Loucy (cell line): ENCODE data around the gene PTCD1.

Experiments used
- H2AFZ ChIP-seq: fragments of 200-600 bp; sonication (generic); 2 replicates; pipeline ENCODE4 v1.6.0; 2016; ENCODE audit warnings: antibody characterized with exemption, mild to moderate bottlenecking, low read length, moderate library complexity
- H3F3A ChIP-seq: fragments of 200-600 bp; 2 replicates; pipeline ENCODE4 v1.6.0; 2016; ENCODE audit warnings: antibody characterized with exemption, low read depth, mild to moderate bottlenecking
- H3K27me3 ChIP-seq: fragments of 200-600 bp; sonication (generic); 2 replicates; pipeline ENCODE4 v1.6.1; 2014; ENCODE audit warnings: low read length, mild to moderate bottlenecking; ENCODE audit not compliant: insufficient read depth, poor library complexity, severe bottlenecking
- H3K36me3 ChIP-seq: fragments of 200-600 bp; sonication (generic); 2 replicates; pipeline ENCODE4 v1.6.1; 2016; ENCODE audit warnings: low read length; ENCODE audit not compliant: insufficient read depth
- H3K4me1 ChIP-seq: fragments of 200-600 bp; sonication (generic); 2 replicates; pipeline ENCODE4 v1.5.1; 2014; ENCODE audit warnings: low read length, mild to moderate bottlenecking; ENCODE audit not compliant: insufficient read depth, poor library complexity, severe bottlenecking
- H3K4me2 ChIP-seq: fragments of 200-600 bp; sonication (generic); 2 replicates; pipeline ENCODE4 v1.6.0; 2014; ENCODE audit warnings: antibody characterized with exemption, low read length, low read depth, mild to moderate bottlenecking; ENCODE audit not compliant: poor library complexity, severe bottlenecking
- H3K4me3 ChIP-seq: fragments of 200-600 bp; sonication (generic); 2 replicates; pipeline ENCODE4 v1.5.1; 2014; ENCODE audit warnings: low read length, mild to moderate bottlenecking, mixed read lengths; ENCODE audit not compliant: poor library complexity, severe bottlenecking
- H3K79me2 ChIP-seq: fragments of 200-600 bp; sonication (generic); 2 replicates; pipeline ENCODE4 v1.6.1; 2014; ENCODE audit warnings: low read length; ENCODE audit not compliant: insufficient read depth
- H3K9ac ChIP-seq: fragments of 200-600 bp; sonication (generic); 2 replicates; pipeline ENCODE4 v1.6.0; 2014; ENCODE audit warnings: mild to moderate bottlenecking, low read depth, low read length, moderate library complexity; ENCODE audit not compliant: poor library complexity, severe bottlenecking
- H3K9me2 ChIP-seq: fragments of 200-600 bp; sonication (generic); replicated peaks from 2 replicates; pipeline ENCODE4 v1.6.1; 2016; ENCODE audit warnings: low read depth, low read length, mixed read lengths
- H3K9me3 ChIP-seq: fragments of 200-600 bp; sonication (generic); 2 replicates; pipeline ENCODE4 v1.6.1; 2014; ENCODE audit warnings: mild to moderate bottlenecking, antibody characterized with exemption, low read length, low read depth; ENCODE audit not compliant: insufficient read depth
- H4K20me1 ChIP-seq: fragments of 200-600 bp; sonication (generic); 2 replicates; pipeline ENCODE4 v1.6.0; 2014; ENCODE audit warnings: antibody characterized with exemption, low read length, mild to moderate bottlenecking; ENCODE audit not compliant: insufficient read depth, poor library complexity, severe bottlenecking
- CTCF ChIP-seq: fragments of 200-600 bp; sonication (generic); conservative IDR thresholded peaks from 2 replicates; pipeline ENCODE4 v1.5.1; 2014; ENCODE audit warnings: mild to moderate bottlenecking, antibody characterized with exemption, low read length
- EZH2phosphoT487 ChIP-seq: fragments of 200-600 bp; IDR thresholded peaks from 2 replicates; pipeline ENCODE4 v1.6.1; 2018; ENCODE audit warnings: antibody characterized with exemption, mild to moderate bottlenecking, moderate library complexity, borderline replicate concordance

PTCD1 gene

DNA sequence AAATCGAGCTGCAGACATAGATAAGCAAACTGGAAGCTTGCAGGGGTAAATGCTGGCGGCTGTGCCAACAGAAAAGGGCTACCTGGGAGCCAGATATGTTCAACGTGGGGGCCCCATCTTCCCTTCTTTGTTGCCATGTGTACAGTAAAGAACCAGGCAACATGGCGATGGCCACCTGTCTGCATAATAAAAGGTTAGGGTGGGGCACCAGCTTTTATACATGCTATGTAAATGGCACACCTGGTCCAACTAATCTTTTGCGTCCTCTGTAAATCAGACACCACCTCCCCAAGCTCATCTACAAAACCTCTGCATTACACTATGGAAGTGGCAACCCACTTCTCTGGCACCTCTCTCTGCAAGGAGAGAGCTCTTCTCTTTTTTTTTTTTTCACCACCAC is 16.0 kb downstream of the PTCD1 start:
- H3K9me2 ChIP-seq: no peaks in the 10 kb centered on the region
- no peak overlapping the region for H3K9ac ChIP-seq
- no peaks in the 10 kb centered on the region for H4K20me1 ChIP-seq
- no peak overlapping the region for H2AFZ ChIP-seq
- no peak for TF ChIP-seq CTCF
- no peak for TF ChIP-seq EZH2phosphoT487
- no peaks in the 10 kb centered on the region for H3K79me2 ChIP-seq
- no peak overlapping the region for H3K4me3 ChIP-seq
- no peaks in the 10 kb centered on the region for H3K27me3 ChIP-seq
- H3K36me3 ChIP-seq: peaks cover 57% of the 10 kb centered on the region; the same call in 1 of the 2 replicates
- no peaks in the 10 kb centered on the region for H3K4me1 ChIP-seq
- no peaks in the 10 kb centered on the region for H3F3A ChIP-seq
- H3K9me3 ChIP-seq: no peaks in the 10 kb centered on the region
- no peak overlapping the region for H3K4me2 ChIP-seq

DNA sequence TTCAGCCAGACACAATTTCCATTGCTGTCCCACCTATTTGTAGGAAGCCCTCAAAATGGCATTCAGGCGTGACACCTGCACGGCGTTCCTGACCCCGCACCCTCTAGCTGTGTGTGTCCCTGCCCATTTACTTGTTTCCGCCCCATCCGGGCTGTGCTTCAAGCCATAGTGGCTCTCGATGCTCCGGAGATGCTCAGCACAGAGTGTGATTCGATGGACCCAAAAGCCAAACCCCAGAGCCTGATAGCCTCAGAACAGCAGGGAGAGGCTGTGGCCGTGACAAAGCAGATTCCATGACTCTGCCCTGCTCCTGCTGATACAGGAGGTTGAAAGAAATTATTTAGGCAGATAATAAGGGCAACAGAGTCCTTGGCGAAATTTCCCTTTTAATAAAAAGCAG is 16.4 kb downstream of the PTCD1 start:
- H3F3A ChIP-seq: no peaks in the 10 kb centered on the region
- H3K4me1 ChIP-seq: no peaks in the 10 kb centered on the region
- H3K27me3 ChIP-seq: no peaks in the 10 kb centered on the region
- TF ChIP-seq CTCF: no peak
- TF ChIP-seq EZH2phosphoT487: no peak
- no peak overlapping the region for H2AFZ ChIP-seq
- no peak overlapping the region for H3K4me3 ChIP-seq
- H3K9ac ChIP-seq: no peak overlapping the region
- no peaks in the 10 kb centered on the region for H3K79me2 ChIP-seq
- H3K9me3 ChIP-seq: no peaks in the 10 kb centered on the region
- H3K4me2 ChIP-seq: no peak overlapping the region
- H3K9me2 ChIP-seq: no peaks in the 10 kb centered on the region
- H3K36me3 ChIP-seq: peaks cover 61% of the 10 kb centered on the region; the same call in 1 of the 2 replicates
- no peaks in the 10 kb centered on the region for H4K20me1 ChIP-seq

- Histone ChIP-seq H3K4me3 (no peak overlapping the region), H3K27me3 (no peaks in the 10 kb centered on the region), H4K20me1 (no peaks in the 10 kb centered on the region)
Observed at GRCh38 chr7:99420986-99421385, 17.6 kb downstream of the PTCD1 start.

More at GRCh38 chr7:99420986-99421385, 17.6 kb downstream of the PTCD1 start:
- no peak overlapping the region for H2AFZ ChIP-seq
- H3K79me2 ChIP-seq: no peaks in the 10 kb centered on the region
- H3K4me2 ChIP-seq: no peak overlapping the region
- peaks cover 68% of the 10 kb centered on the region; the same call in 1 of the 2 replicates for H3K36me3 ChIP-seq
- TF ChIP-seq EZH2phosphoT487 (no peak), CTCF (no peak)
- H3K9me3 ChIP-seq: no peaks in the 10 kb centered on the region
- no peaks in the 10 kb centered on the region for H3F3A ChIP-seq
- no peaks in the 10 kb centered on the region for H3K4me1 ChIP-seq
- no peak overlapping the region for H3K9ac ChIP-seq
- no peaks in the 10 kb centered on the region for H3K9me2 ChIP-seq
